ENCODE measurements around the gene TMEM8B.

The TMEM8B gene

DNA sequence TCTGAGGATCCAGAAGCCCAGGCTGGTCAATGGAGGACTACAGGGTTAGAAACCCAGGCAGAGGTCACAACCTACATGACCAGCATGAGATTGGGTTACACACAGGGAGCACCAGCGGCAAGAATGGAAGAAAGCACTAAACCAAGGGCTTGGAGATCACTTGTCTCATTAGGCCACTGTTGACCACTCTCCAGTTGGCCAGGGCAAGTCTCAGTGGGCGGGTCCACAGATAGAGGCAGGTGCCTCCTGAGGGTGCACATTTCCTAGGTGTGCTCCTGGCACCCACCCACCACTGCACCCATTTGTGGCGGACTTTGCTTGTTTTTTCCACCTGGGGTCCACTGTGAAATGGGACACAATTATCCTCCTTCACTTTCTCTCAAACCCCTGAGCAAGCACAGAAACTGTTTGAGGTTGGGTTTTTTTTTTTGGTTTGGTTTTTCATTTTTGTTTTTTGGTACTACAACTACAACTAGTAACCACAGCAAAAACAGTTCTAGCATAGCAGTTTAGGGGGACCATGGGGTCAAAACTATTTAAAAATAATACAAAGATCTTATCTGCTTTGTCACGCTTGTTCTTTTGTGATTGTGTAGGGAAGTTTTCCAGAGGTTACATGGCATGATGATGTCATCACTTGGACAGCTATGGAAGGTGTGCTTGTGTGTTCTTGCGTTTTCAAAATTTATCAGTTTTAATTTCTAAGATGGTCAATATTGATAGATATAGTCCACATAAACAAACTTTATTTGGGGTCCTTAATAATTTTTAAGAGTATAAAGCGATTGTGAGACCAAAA is 31.5 kb upstream of the TMEM8B start:
- Histone ChIP-seq H3K27me3 (ENCODE audit: control insufficient read depth, insufficient read depth, low read length) (no peaks in the 10 kb centered on the region), H3K4me1 (ENCODE audit: control insufficient read depth, insufficient read depth, low read length) (no peaks in the 10 kb centered on the region), H3K36me3 (ENCODE audit: control insufficient read depth, insufficient read depth, low read length) (peaks cover 3% of the 10 kb centered on the region), H3K9ac (ENCODE audit: low read depth, low read length) (no peak overlapping the region), H3K9me3 (ENCODE audit: control insufficient read depth, insufficient read depth, low read length) (no peaks in the 10 kb centered on the region), H3K4me3 (ENCODE audit: low read depth, low read length) (no peak overlapping the region)

DNA sequence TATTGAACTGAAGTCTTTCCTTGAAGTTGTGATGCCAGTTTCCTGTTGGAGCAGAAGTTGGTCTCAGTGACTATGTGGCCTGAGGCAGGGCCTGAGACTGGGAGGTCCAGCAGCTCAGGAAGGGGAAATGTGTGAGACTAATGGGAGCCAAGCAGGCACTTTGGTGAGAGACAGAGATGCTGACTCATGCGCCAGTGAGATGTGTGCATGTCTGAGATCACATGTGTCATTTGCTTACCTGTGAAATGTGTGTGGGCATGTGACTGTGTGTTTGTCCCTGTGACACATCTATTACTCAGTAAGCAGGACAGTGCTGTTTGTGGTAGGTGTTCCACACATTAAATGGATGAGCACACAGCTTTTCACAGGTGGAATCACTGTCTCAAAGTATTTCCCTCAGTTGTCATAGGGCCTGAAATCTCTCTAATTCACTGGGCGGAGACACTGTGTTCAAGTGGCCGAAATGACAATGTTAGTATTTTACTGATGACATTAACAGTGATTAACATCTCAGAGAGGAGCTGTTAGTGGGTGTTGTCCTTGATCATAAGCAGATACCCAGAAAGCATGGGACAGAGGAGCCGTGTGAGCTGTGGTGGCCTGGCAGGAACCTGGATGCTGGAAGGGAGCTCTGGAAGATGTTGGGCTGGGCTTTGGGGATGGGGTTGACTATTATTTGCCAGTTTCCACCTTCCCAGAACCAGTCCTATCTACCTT is 30.2 kb upstream of the TMEM8B start:
- H3K4me3 ChIP-seq (ENCODE audit: low read depth, low read length) = no peak overlapping the region

DNA sequence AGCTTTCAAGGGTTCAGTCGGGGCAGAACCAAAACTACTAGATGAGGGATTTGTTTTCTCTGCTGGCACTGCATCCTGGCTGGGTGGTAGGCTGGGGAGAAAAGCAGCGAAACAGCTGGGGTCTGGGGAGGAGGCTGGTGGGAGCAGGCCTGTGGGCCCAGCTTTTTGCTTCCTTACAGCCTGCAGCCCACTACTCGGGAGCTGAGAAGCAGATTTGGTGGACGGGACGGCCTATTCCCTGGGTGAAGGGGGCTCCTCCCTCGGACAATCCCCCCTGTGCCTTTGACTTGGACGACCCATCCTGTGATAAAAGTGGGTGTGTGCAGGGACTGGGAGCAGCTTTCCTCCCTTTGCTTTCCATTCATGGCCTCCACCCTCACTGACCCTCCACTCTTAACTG is 28.5 kb upstream of the TMEM8B start:
- no peaks in the 10 kb centered on the region for H3K27me3 ChIP-seq (ENCODE audit: control insufficient read depth, insufficient read depth, low read length)
- H3K4me3 ChIP-seq (ENCODE audit: low read depth, low read length) = no peak overlapping the region
- no peak overlapping the region for H3K9ac ChIP-seq (ENCODE audit: low read depth, low read length)
- H3K9me3 ChIP-seq (ENCODE audit: control insufficient read depth, insufficient read depth, low read length) = no peaks in the 10 kb centered on the region
- no peaks in the 10 kb centered on the region for H3K4me1 ChIP-seq (ENCODE audit: control insufficient read depth, insufficient read depth, low read length)
- H3K36me3 ChIP-seq (ENCODE audit: control insufficient read depth, insufficient read depth, low read length) = peaks cover 4% of the 10 kb centered on the region

More for the DNA sequence above, 30.2 kb upstream of the TMEM8B start:
- no peaks in the 10 kb centered on the region for H3K27me3 ChIP-seq (ENCODE audit: control insufficient read depth, insufficient read depth, low read length)
- H3K9me3 ChIP-seq (ENCODE audit: control insufficient read depth, insufficient read depth, low read length) = no peaks in the 10 kb centered on the region
- H3K4me1 ChIP-seq (ENCODE audit: control insufficient read depth, insufficient read depth, low read length) = no peaks in the 10 kb centered on the region
- no peak overlapping the region for H3K9ac ChIP-seq (ENCODE audit: low read depth, low read length)
- H3K36me3 ChIP-seq (ENCODE audit: control insufficient read depth, insufficient read depth, low read length) = peaks cover 4% of the 10 kb centered on the region

DNA sequence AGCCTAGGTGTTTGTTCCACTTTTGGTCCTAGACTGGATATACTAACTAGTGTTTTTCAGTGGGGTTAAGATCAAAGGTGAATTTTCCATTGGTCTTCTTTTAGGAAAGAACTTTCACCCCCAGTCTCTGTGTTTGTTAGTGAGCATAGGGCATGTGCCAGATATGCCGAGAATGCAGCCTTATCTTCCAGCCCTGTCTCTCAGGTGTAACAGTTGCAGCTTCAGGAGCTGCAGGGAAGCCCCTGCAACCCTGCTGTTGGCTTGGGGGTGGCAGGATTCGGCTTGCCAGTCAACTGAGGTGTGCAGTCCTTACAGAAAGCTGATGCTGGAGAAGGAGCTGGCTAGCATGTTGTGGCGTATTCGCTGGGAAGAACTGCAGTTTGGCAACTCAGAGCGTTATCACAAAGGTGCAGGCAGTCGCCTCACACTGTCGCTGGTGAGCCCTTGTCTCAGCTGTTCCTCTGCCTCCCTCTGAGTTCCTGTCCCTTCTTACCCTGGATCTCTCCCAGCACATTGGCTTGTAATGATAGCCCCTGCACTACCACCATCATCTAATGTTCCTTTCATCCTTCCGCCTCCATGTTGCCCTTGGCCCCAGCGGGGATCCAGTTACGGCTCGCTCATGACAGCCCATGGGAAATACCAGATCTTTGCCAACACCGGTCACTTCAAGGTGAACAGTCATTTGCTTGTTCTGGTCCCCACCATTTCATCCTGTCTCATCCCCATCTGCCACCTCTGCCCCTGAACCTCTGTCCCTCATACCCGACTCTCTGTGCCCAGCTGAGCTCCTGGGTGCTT is 27.5 kb upstream of the TMEM8B start:
- no peak overlapping the region for H3K4me3 ChIP-seq (ENCODE audit: low read depth, low read length)
- H3K36me3 ChIP-seq (ENCODE audit: control insufficient read depth, insufficient read depth, low read length) = peaks cover 4% of the 10 kb centered on the region
- no peaks in the 10 kb centered on the region for H3K27me3 ChIP-seq (ENCODE audit: control insufficient read depth, insufficient read depth, low read length)
- H3K9ac ChIP-seq (ENCODE audit: low read depth, low read length) = no peak overlapping the region
- no peaks in the 10 kb centered on the region for H3K4me1 ChIP-seq (ENCODE audit: control insufficient read depth, insufficient read depth, low read length)
- H3K9me3 ChIP-seq (ENCODE audit: control insufficient read depth, insufficient read depth, low read length) = no peaks in the 10 kb centered on the region

DNA sequence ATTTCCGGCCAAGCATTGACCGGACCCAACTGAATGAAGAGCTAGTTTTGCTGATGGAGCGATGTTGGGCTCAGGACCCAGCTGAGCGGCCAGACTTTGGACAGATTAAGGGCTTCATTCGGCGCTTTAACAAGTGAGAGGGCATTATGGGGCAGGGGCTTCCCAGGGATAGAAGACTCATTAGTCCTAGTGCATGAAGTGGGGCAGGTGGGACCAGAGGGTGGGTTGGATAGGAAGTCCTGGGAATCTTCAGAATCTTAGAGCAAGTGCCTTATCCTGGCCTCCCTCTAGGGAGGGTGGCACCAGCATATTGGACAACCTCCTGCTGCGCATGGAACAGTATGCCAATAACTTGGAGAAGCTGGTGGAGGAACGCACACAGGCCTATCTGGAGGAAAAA is 22.9 kb upstream of the TMEM8B start:
- no peak overlapping the region for H3K9ac ChIP-seq (ENCODE audit: low read depth, low read length)
- H3K4me1 ChIP-seq (ENCODE audit: control insufficient read depth, insufficient read depth, low read length) = no peaks in the 10 kb centered on the region
- H3K4me3 ChIP-seq (ENCODE audit: low read depth, low read length) = no peak overlapping the region
- peaks cover 4% of the 10 kb centered on the region for H3K36me3 ChIP-seq (ENCODE audit: control insufficient read depth, insufficient read depth, low read length)
- H3K27me3 ChIP-seq (ENCODE audit: control insufficient read depth, insufficient read depth, low read length) = no peaks in the 10 kb centered on the region
- H3K9me3 ChIP-seq (ENCODE audit: control insufficient read depth, insufficient read depth, low read length) = no peaks in the 10 kb centered on the region

DNA sequence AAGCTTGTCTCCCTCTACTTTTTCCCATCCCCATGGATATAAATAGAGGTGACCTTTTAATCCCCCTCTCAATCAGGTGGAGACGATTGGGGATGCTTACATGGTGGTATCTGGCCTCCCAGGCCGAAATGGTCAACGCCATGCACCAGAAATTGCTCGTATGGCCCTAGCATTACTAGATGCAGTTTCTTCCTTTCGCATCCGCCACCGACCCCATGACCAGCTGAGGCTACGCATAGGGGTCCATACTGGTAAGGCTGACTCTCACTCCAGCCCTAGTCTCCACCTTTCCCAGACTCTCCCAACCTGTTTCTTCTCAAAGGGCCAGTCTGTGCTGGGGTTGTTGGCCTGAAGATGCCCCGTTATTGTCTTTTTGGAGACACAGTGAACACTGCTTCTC is 20.6 kb upstream of the TMEM8B start:
- Histone ChIP-seq H3K4me1 (ENCODE audit: control insufficient read depth, insufficient read depth, low read length) (peaks cover 4% of the 10 kb centered on the region), H3K4me3 (ENCODE audit: low read depth, low read length) (no peak overlapping the region), H3K27me3 (ENCODE audit: control insufficient read depth, insufficient read depth, low read length) (no peaks in the 10 kb centered on the region), H3K9me3 (ENCODE audit: control insufficient read depth, insufficient read depth, low read length) (no peaks in the 10 kb centered on the region), H3K9ac (ENCODE audit: low read depth, low read length) (no peak overlapping the region), H3K36me3 (ENCODE audit: control insufficient read depth, insufficient read depth, low read length) (no peaks in the 10 kb centered on the region)

DNA sequence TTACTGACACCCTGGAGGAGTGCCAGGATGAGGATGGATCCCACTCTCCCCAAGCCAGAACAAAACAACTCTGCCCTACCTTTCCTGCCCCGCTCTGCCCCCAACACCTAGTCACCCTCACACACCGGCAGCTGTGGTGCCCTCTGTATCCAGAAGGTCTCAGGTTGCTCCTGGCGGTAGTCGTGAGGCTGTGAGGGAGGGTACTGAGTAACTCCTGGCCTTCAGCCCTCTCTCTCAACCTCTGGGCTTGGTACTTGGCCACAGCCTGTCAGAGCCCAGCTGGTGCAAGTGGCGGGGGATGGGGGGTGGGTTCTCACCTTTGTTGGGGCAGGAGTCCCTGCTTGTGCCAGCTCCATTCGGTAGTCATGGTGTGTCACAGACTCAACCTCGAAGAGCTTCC is 18.9 kb upstream of the TMEM8B start:
- no peak overlapping the region for H3K4me3 ChIP-seq (ENCODE audit: low read depth, low read length)
- H3K9ac ChIP-seq (ENCODE audit: low read depth, low read length) = no peak overlapping the region
- H3K9me3 ChIP-seq (ENCODE audit: control insufficient read depth, insufficient read depth, low read length) = no peaks in the 10 kb centered on the region
- no peaks in the 10 kb centered on the region for H3K36me3 ChIP-seq (ENCODE audit: control insufficient read depth, insufficient read depth, low read length)
- peaks cover 10% of the 10 kb centered on the region for H3K4me1 ChIP-seq (ENCODE audit: control insufficient read depth, insufficient read depth, low read length)
- no peaks in the 10 kb centered on the region for H3K27me3 ChIP-seq (ENCODE audit: control insufficient read depth, insufficient read depth, low read length)

DNA sequence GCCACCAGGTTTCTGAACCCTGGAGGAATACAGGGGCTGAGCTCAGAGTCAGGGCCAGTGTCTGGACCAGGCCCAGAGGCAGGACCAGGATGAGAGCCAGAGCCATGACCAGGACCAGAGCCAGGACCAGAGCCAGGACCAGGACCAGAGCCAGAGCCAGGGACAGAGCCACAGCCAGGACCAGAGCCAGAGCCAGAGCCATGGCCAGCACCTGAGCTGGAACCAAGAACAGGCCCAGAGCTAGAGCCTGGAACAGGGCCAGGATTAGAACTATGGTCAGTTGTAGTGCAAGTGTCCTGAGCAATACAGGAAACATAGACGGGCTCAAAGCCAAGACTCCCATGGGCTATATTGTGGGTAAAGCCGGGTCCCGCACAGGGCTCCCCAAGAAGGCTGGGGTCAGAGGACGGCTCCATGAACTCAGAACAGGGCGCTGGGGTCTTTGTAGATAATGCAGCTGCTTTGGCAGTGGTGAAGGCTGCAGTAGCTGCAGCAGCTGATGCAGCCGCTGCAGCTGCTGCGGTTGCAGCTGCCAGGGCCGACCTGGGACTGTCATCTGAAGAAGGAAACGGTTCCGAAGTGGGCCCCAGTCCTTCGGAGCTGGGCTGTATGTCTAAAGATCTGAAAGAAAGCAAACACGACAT is 17.5 kb upstream of the TMEM8B start:
- no peak overlapping the region for H3K9ac ChIP-seq (ENCODE audit: low read depth, low read length)
- peak overlapping the region; percentile 63 for H3K4me3 ChIP-seq (ENCODE audit: low read depth, low read length)
- no peaks in the 10 kb centered on the region for H3K9me3 ChIP-seq (ENCODE audit: control insufficient read depth, insufficient read depth, low read length)
- no peaks in the 10 kb centered on the region for H3K36me3 ChIP-seq (ENCODE audit: control insufficient read depth, insufficient read depth, low read length)
- peaks cover 10% of the 10 kb centered on the region for H3K4me1 ChIP-seq (ENCODE audit: control insufficient read depth, insufficient read depth, low read length)
- no peaks in the 10 kb centered on the region for H3K27me3 ChIP-seq (ENCODE audit: control insufficient read depth, insufficient read depth, low read length)

DNA sequence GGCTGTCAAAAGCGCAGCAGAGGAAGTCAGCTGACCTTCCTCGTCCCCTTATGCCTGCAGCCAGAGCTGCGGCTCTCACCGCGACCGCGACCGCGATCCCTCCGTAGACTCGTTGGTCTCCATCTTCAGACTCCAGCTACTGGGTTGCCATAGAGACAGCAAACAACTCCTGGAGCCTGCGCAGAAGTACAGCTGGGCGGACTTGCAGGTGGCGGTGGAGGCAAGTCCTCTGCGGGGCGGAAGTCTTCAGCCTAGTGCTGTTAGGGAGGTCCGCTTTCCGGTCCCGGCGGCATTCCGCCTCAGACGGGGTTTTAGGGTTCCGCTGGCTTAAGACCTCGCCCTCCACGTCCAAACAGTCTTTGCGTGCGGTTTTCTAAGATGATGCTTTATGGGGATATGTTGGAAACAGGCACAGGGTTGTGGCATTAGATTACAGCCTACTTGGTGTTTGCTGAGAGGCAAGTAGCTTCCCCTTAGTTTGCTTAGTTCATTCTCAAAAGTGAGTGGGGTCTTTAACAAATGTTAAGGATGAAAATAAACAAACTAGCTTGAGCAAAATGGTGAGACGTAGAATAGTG is 16.9 kb upstream of the TMEM8B start, which contains the start of gene SPAG8:
Gene SPAG8 (minus strand): TSS at position 238 of the 578 bp plus-strand sequence. CDS start 115 bp downstream, at position 123.
- Histone ChIP-seq H3K9me3 (ENCODE audit: control insufficient read depth, insufficient read depth, low read length) (no peaks in the 10 kb centered on the region), H3K9ac (ENCODE audit: low read depth, low read length) (peak within 1 kb of the TSS; percentile 32), H3K36me3 (ENCODE audit: control insufficient read depth, insufficient read depth, low read length) (no peaks in the 10 kb centered on the region), H3K4me1 (ENCODE audit: control insufficient read depth, insufficient read depth, low read length) (peaks cover 10% of the 10 kb centered on the region), H3K27me3 (ENCODE audit: control insufficient read depth, insufficient read depth, low read length) (no peaks in the 10 kb centered on the region), H3K4me3 (ENCODE audit: low read depth, low read length) (peak within 1 kb of the TSS; percentile 63)

DNA sequence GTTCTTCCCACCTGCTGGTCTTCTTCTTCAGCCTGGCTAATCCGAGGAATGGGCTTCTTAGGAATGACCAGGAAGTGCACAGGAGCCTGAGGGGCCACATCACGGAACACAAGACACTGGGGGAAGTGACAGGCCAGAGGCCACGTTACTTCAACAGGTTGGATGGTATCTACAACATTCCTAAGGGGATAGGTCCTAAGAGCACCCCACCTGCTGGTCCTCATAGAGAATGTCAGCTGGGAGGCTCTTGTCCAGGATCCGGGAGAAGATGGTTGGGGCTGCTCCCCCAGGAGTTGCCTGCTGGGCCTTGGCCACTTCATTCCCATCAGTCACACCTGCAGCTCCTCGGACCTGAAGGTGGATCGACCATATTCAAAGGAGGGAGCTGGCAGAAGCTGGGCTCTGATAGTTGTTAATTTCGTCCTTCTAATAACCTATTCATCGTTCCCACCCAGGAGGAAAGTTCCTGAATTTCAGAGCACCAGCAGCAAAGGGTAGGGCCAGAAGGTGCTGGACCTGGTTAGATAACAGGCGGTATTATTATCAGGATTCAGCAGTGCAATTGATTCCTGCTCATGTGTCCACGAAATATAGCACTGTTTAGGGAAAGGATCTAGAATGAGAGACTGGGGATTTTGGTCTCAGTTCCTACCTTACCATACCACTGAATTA is 15.5 kb upstream of the TMEM8B start:
- Histone ChIP-seq H3K9ac (ENCODE audit: low read depth, low read length) (no peak overlapping the region), H3K4me3 (ENCODE audit: low read depth, low read length) (peak overlapping the region; percentile 82), H3K9me3 (ENCODE audit: control insufficient read depth, insufficient read depth, low read length) (no peaks in the 10 kb centered on the region), H3K4me1 (ENCODE audit: control insufficient read depth, insufficient read depth, low read length) (peaks cover 10% of the 10 kb centered on the region), H3K36me3 (ENCODE audit: control insufficient read depth, insufficient read depth, low read length) (no peaks in the 10 kb centered on the region), H3K27me3 (ENCODE audit: control insufficient read depth, insufficient read depth, low read length) (no peaks in the 10 kb centered on the region)

Measured in iPS-15b (cell line).